GM21825 (cell line): ENCODE measurements around the gene CARMIL1.
"Not testable (repeated sequence)": the region's sequence is repeated elsewhere in the genome, so short reads cannot be mapped to it uniquely, and the experiment has no call there.

Source experiments
- ATAC-seq: cut with Tn5 transposase; IDR thresholded peaks from one replicate; pipeline ENCODE4 v1.9.1; 2021; ENCODE audit warnings: mild to moderate bottlenecking, moderate library complexity; ENCODE audit not compliant: unreplicated experiment

Gene CARMIL1

GRCh38 chr6:25435416-25435985 lies 156.3 kb downstream of the CARMIL1 start:
- ATAC-seq: no peak

- no peak for ATAC-seq
These were observed 157.6 kb downstream of the CARMIL1 start for GRCh38 chr6:25436760-25437159.

- no peak for ATAC-seq
These were observed 160.2 kb downstream of the CARMIL1 start for GRCh38 chr6:25439368-25439767.

- no peak for ATAC-seq
These were observed 162.6 kb downstream of the CARMIL1 start for GRCh38 chr6:25441663-25442270.

- no peak for ATAC-seq
These were observed 163.7 kb downstream of the CARMIL1 start for GRCh38 chr6:25442898-25443297.

GRCh38 chr6:25444521-25444920 lies 165.3 kb downstream of the CARMIL1 start:
- ATAC-seq: not testable (repeated sequence)

GRCh38 chr6:25446830-25447569 lies 167.8 kb downstream of the CARMIL1 start:
- no peak for ATAC-seq

- no peak for ATAC-seq
These were observed 168.4 kb downstream of the CARMIL1 start for GRCh38 chr6:25447570-25447929.

- no peak for ATAC-seq
These were observed 169.9 kb downstream of the CARMIL1 start for GRCh38 chr6:25448965-25449538.

- ATAC-seq: no peak
These were observed 170.6 kb downstream of the CARMIL1 start for GRCh38 chr6:25449774-25450173.

- no peak for ATAC-seq
These were observed 171.5 kb downstream of the CARMIL1 start for GRCh38 chr6:25450469-25451198.

GRCh38 chr6:25452031-25452430 lies 172.9 kb downstream of the CARMIL1 start:
- ATAC-seq: no peak

GRCh38 chr6:25453288-25453687 lies 174.1 kb downstream of the CARMIL1 start:
- no peak for ATAC-seq

GRCh38 chr6:25454136-25454535 lies 175.0 kb downstream of the CARMIL1 start:
- ATAC-seq: no peak

- no peak for ATAC-seq
These were observed 177.3 kb downstream of the CARMIL1 start for GRCh38 chr6:25456249-25457040.

GRCh38 chr6:25457516-25457915 lies 178.3 kb downstream of the CARMIL1 start:
- ATAC-seq: no peak

GRCh38 chr6:25458485-25458884 lies 179.3 kb downstream of the CARMIL1 start:
- no peak for ATAC-seq

GRCh38 chr6:25462235-25462897 lies 183.2 kb downstream of the CARMIL1 start:
- no peak for ATAC-seq

- no peak for ATAC-seq
These were observed 184.3 kb downstream of the CARMIL1 start for GRCh38 chr6:25463441-25463840.

- no peak for ATAC-seq
These were observed 185.1 kb downstream of the CARMIL1 start for GRCh38 chr6:25464225-25464624.
